Stomach (tissue), 9 donors: ENCODE data around the gene MYADM. TPM values are rescaled to one million over a fixed set of nuclear protein-coding genes. Genes with fewer than 3 reads are reported as not detected.
"Not testable (repeated sequence)": the region's sequence is repeated elsewhere in the genome, so short reads cannot be mapped to it uniquely, and the experiment has no call there.

ENCODE experiments used
- DNase-seq, 2 donors: peaks; one replicate each; pipeline versions ENCODE4 v3.0.0 to v3.0.0-alpha.2; 2013 to 2019
- H3K27ac ChIP-seq, 5 donors: fragments of 200-600 bp in 4 of 5; sonication (generic) in 4 of 5; one replicate each; pipeline ENCODE4 v1.5.1; 2013 to 2019; ENCODE audit warnings: mild to moderate bottlenecking in 1 of 5, moderate library complexity in 1 of 5
- H3K27me3 ChIP-seq, 3 donors: fragments of 200-600 bp; sonication (generic); one replicate each; pipeline ENCODE4 v1.5.1; 2017 to 2019; ENCODE audit warnings: mixed run types in 1 of 3
- H3K36me3 ChIP-seq, 4 donors: fragments of 200-600 bp; sonication (generic); 1 replicate in 3 of 4; 2 replicates in 1 of 4; pipeline ENCODE4 v1.5.1; 2016 to 2019
- H3K4me1 ChIP-seq, 4 donors: fragments of 200-600 bp; sonication (generic); one replicate each; pipeline ENCODE4 v1.5.1; 2016 to 2019
- H3K4me3 ChIP-seq, 4 donors: fragments of 200-600 bp; sonication (generic) in 3 of 4; one replicate each; pipeline ENCODE4 v1.5.1; 2016 to 2019; ENCODE audit warnings: mild to moderate bottlenecking in 1 of 4
- H3K9me3 ChIP-seq, 4 donors: fragments of 200-600 bp; sonication (generic); one replicate each; pipeline ENCODE4 v1.5.1; 2016 to 2019
- CTCF ChIP-seq, 7 experiments: fragments of 450-650 bp in 4 of 7; fragments of 200-600 bp in 3 of 7; sonication (generic) in 3 of 7; IDR thresholded peaks; one replicate each; pipeline ENCODE4 v1.5.1; 2016 to 2019; ENCODE audit warnings: antibody characterized with exemption in 7 of 7, control low read depth in 2 of 7, mild to moderate bottlenecking in 1 of 7
- EP300 ChIP-seq: sonication (generic); formaldehyde crosslinking; IDR thresholded peaks from one replicate; pipeline ENCODE4 v1.6.1; 2017; ENCODE audit warnings: antibody characterized with exemption
- POLR2A ChIP-seq, 4 donors: fragments of 450-650 bp; IDR thresholded peaks; one replicate each; pipeline ENCODE4 v1.6.1; 2016; ENCODE audit warnings: antibody characterized with exemption in 4 of 4, control low read depth in 2 of 4, mild to moderate bottlenecking in 1 of 4, moderate library complexity in 1 of 4
- POLR2AphosphoS5 ChIP-seq, 3 donors: sonication (generic); formaldehyde crosslinking; IDR thresholded peaks; one replicate each; pipeline ENCODE4 v1.6.1; 2016; ENCODE audit warnings: antibody characterized with exemption in 3 of 3
- WGBS, 5 donors: extraction: QIAGEN DNeasy Blood & Tissue Kit in 3 of 5; methylation state at CpG; one replicate each; pipeline versions ENCODE4 v1.1.5 to v1.1.7; 2013 to 2018; 5-methylcytosine and 5-hydroxymethylcytosine counted together
- intact Hi-C: fragments of 100-400 bp; cut with DNase I; formaldehyde crosslinking; loops from one replicate; pipeline ENCODE4 v1.15.1; 2023; ENCODE audit warnings: low total_unique reads
- polyA plus RNA-seq, 3 donors: library from polyadenylated mRNA; stranded (reverse); fragments of 200-250 nt; gene quantifications; one replicate each; pipeline ENCODE4 v1.2.3, GENCODE V29; 2013
- total RNA-seq, 5 donors: library from RNA; depleted of rRNA; stranded (reverse); fragments of >200 nt; gene quantifications; one replicate each; pipeline versions ENCODE4 v1.1.0 to v1.2.3, GENCODE V29; 2014 to 2016
- donor health status: healthy with polysubstance abuse.
- donor health status: Bipolar disorder and iron deficiency.
- donor health status: healthy.

The MYADM gene
- total and polyA plus RNA-seq, 8 donors, result 20.7 to 195 (median 34.4) TPM

GRCh38 chr19:53868091-53868891, 608 bp downstream of the MYADM start:
- peaks cover 42 to 77% (median 65%) of the 10 kb centered on the region in 4 donors for H3K4me1 ChIP-seq
- WGBS, 5 donors, result 0 to 1% (median 1%) methylated on average over 14 to 33 of the region's 37 CpGs
- H3K4me3 ChIP-seq, result peak overlapping the region; percentile 68 to 95 (median 74)
- peak; percentile 44 to 86 for DNase-seq
- no peaks in the 10 kb centered on the region for H3K9me3 ChIP-seq
- intact Hi-C loops, result no loop called here
- H3K36me3 ChIP-seq, result peaks cover 0 to 26% (median 17%) of the 10 kb centered on the region in 4 donors
- no peaks in the 10 kb centered on the region for H3K27me3 ChIP-seq
- TF ChIP-seq POLR2AphosphoS5 (IDR thresholded peaks at IDR 0.05) (no peak), POLR2A (IDR thresholded peaks at IDR 0.05) (no peak), CTCF (IDR thresholded peaks at IDR 0.05) (no peak), EP300 (no peak)
- peak overlapping the region; percentile 94 to 99 (median 94) for H3K27ac ChIP-seq

GRCh38 chr19:53868892-53869804, 1.5 kb downstream of the MYADM start:
- Histone ChIP-seq H3K9me3 (no peaks in the 10 kb centered on the region), H3K4me1 (peaks cover 38 to 81% (median 70%) of the 10 kb centered on the region in 4 donors), H3K4me3 (peak overlapping the region; percentile 68 to 95 (median 74)), H3K27me3 (no peaks in the 10 kb centered on the region), H3K27ac (peak overlapping the region; percentile 94 to 99 (median 94)), H3K36me3 (peaks cover 8 to 34% (median 25%) of the 10 kb centered on the region in 4 donors)
- intact Hi-C loops, result no loop called here
- peak; percentile 90 to 97 for DNase-seq
- 0 to 1% (median 1%) methylated on average over 9 to 73 of the region's 75 CpGs for WGBS, 5 donors
- TF ChIP-seq POLR2A (IDR thresholded peaks at IDR 0.05), result peak in 1 of 4 donors; percentile 28
- peak in 5 of 7 experiments; percentile 22 to 56 (median 45) for TF ChIP-seq CTCF (IDR thresholded peaks at IDR 0.05)
- TF ChIP-seq POLR2AphosphoS5 (IDR thresholded peaks at IDR 0.05), result peak; percentile 7 to 62 (median 36)
- TF ChIP-seq EP300, result peak; percentile 54

GRCh38 chr19:53869805-53870484, 2.3 kb downstream of the MYADM start:
- H3K27me3 ChIP-seq, intact Hi-C loops, H3K9me3 ChIP-seq, DNase-seq: not testable (repeated sequence)
- peaks cover 32 to 79% (median 70%) of the 10 kb centered on the region in 4 donors for H3K4me1 ChIP-seq
- peaks cover 16 to 42% (median 33%) of the 10 kb centered on the region in 4 donors for H3K36me3 ChIP-seq
- 1 to 6% (median 2%) methylated on average over 6 to 24 of the region's 24 CpGs for WGBS, 5 donors
- peak overlapping the region; percentile 94 to 99 (median 94) for H3K27ac ChIP-seq
- peak overlapping the region; percentile 68 to 95 (median 74) for H3K4me3 ChIP-seq

- H3K4me1 ChIP-seq, result peaks cover 26 to 79% (median 70%) of the 10 kb centered on the region in 4 donors
- DNase-seq, result peak; percentile 60 to 68
- H3K9me3 ChIP-seq, result no peaks in the 10 kb centered on the region
- peak overlapping the region; percentile 68 to 95 (median 74) for H3K4me3 ChIP-seq
- H3K27ac ChIP-seq, result peak overlapping the region; percentile 59 to 99 (median 94)
- intact Hi-C loops, result no loop called here
- H3K36me3 ChIP-seq, result peaks cover 21 to 47% (median 39%) of the 10 kb centered on the region in 4 donors
- WGBS, 5 donors, result 17 to 28% (median 22%) methylated on average over 3 to 5 of the region's 5 CpGs
- H3K27me3 ChIP-seq, result no peaks in the 10 kb centered on the region
- no peak for TF ChIP-seq EP300
- peak in 1 of 3 donors; percentile 36 for TF ChIP-seq POLR2AphosphoS5 (IDR thresholded peaks at IDR 0.05)
These were observed 2.8 kb downstream of the MYADM start for GRCh38 chr19:53870485-53870844.
